Activated naive CD4-positive, alpha-beta T cell treated with anti-CD3 and anti-CD28 coated beads, Interleukin-2, amount 10 ng/mL, durations not matched to agents 5 hours and 36 hours (primary cell): ENCODE results near the gene LCE2C. TPM values are rescaled to one million over a fixed set of nuclear protein-coding genes. Genes with fewer than 3 reads are reported as not detected.

Source experiments
- total RNA-seq, 2 experiments: library from RNA; stranded (reverse); gene quantifications; one replicate each; pipeline ENCODE4 v1.2.3, GENCODE V29; 2021

The LCE2C gene, protein sequence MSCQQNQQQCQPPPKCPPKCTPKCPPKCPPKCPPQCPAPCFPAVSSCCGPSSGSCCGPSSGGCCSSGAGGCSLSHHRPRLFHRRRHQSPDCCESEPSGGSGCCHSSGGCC
- not detected for total RNA-seq

GRCh38 chr1:152674983-152675382 is at the start of gene LCE2C:
Gene LCE2C, plus strand, starts transcription at chr1:152675279. Its CDS starts 737 bp downstream, at chr1:152676016.

GRCh38 chr1:152663098-152663497 is 12.0 kb upstream of the LCE2C start, which contains the start of gene LCE2D:
Gene LCE2D, plus strand, starts transcription at chr1:152663380. Its CDS starts 726 bp downstream, at chr1:152664106.

GRCh38 chr1:152685823-152686222 is 10.7 kb downstream of the LCE2C start, which contains the start of gene LCE2B:
Gene LCE2B, plus strand, starts transcription at chr1:152686123. Its CDS starts 721 bp downstream, at chr1:152686844.

GRCh38 chr1:152697701-152698600 is 22.9 kb downstream of the LCE2C start, which contains the start of gene LCE2A:
Gene LCE2A, plus strand, starts transcription at chr1:152698345. Its CDS starts 557 bp downstream, at chr1:152698902.

GRCh38 chr1:152707860-152708259 is 32.8 kb downstream of the LCE2C start, which contains the start of gene LCE4A:
Gene LCE4A, plus strand, starts transcription at chr1:152708160. Its CDS starts 916 bp downstream, at chr1:152709076.

Other genes starting within 250 kb of the LCE2C start
- gene LCE5A, start 164.5 kb upstream of the LCE2C start, total RNA-seq: not detected
- gene CRCT1, start 160.8 kb upstream of the LCE2C start, total RNA-seq: not detected
- gene LCE3E, start 108.5 kb upstream of the LCE2C start, total RNA-seq: not detected
- not detected for gene LCE3D, start 94.8 kb upstream of the LCE2C start, total RNA-seq
- gene LCE3C, start 75.0 kb upstream of the LCE2C start, total RNA-seq: not detected
- gene LCE3B, start 61.5 kb upstream of the LCE2C start, total RNA-seq: not detected
- gene LCE3A, start 52.2 kb upstream of the LCE2C start, total RNA-seq: not detected
- gene LCE2D, start 11.9 kb upstream of the LCE2C start, total RNA-seq: not detected
- gene LCE2B, start 10.8 kb downstream of the LCE2C start, total RNA-seq: not detected
- gene LCE2A, start 23.1 kb downstream of the LCE2C start, total RNA-seq: not detected
- gene LCE4A, start 32.9 kb downstream of the LCE2C start, total RNA-seq: not detected
- not detected for gene KPRP, start 82.7 kb downstream of the LCE2C start, total RNA-seq
- not detected for gene LCE1F, start 99.9 kb downstream of the LCE2C start, total RNA-seq
- not detected for gene LCE1E, start 111.0 kb downstream of the LCE2C start, total RNA-seq
- gene LCE1D, start 121.4 kb downstream of the LCE2C start, total RNA-seq: not detected
- gene LCE1C, start 131.4 kb downstream of the LCE2C start, total RNA-seq: not detected
- not detected for gene LCE1B, start 136.7 kb downstream of the LCE2C start, total RNA-seq
- not detected for gene LCE1A, start 152.2 kb downstream of the LCE2C start, total RNA-seq
- gene LCE6A, start 167.6 kb downstream of the LCE2C start, total RNA-seq: not detected
- gene LCE7A, start 184.7 kb downstream of the LCE2C start, total RNA-seq: not detected
- not detected for gene SMCP, start 203.0 kb downstream of the LCE2C start, total RNA-seq
- gene IVL, start 233.3 kb downstream of the LCE2C start, total RNA-seq: not detected